ENCODE data around the gene CYP2E1. TPM values are rescaled to one million over a fixed set of nuclear protein-coding genes. Genes with fewer than 3 reads are reported as not detected.

Gene CYP2E1
- total RNA-seq, 1 donor from 2014 or later = 0.36 TPM

GRCh38 chr10:133564816-133565215 is 37.7 kb downstream of the CYP2E1 start:
- H3K36me3 ChIP-seq = no peaks in the 10 kb centered on the region

GRCh38 chr10:133565441-133566294 is 38.5 kb downstream of the CYP2E1 start, which contains the start of gene SYCE1:
SYCE1 (minus strand) TSS chr10:133565583; CDS start chr10:133565529, 54 bp downstream.
- no peak within 1 kb of the TSS for H2AFZ ChIP-seq (replicated peaks)
- H3K4me2 ChIP-seq = no peak within 1 kb of the TSS
- H3K36me3 ChIP-seq = no peaks in the 10 kb centered on the region
- H3K27ac ChIP-seq = no peak within 1 kb of the TSS
- peaks cover 4% of the 10 kb centered on the region for H3K27me3 ChIP-seq
- H3K4me3 Mint-ChIP-seq = no peak within 1 kb of the TSS
- H3K27ac Mint-ChIP-seq = no peak within 1 kb of the TSS
- no peaks in the 10 kb centered on the region for H3K36me3 Mint-ChIP-seq
- no peak within 1 kb of the TSS for H3K4me3 ChIP-seq
- H3K27me3 Mint-ChIP-seq (ENCODE audit: insufficient read depth, low read depth) = peaks cover 3% of the 10 kb centered on the region
- no peaks in the 10 kb centered on the region for H4K20me1 ChIP-seq (ENCODE audit: low read depth)
- no peaks in the 10 kb centered on the region for H3F3A ChIP-seq (ENCODE audit: low read depth)
- no peak for DNase-seq (ENCODE audit: low spot score)
- H3K79me2 ChIP-seq (ENCODE audit: low read depth) = no peaks in the 10 kb centered on the region
- H3K4me1 Mint-ChIP-seq = no peaks in the 10 kb centered on the region
- no peak within 1 kb of the TSS for H3K9ac ChIP-seq
- no peaks in the 10 kb centered on the region for H3K4me1 ChIP-seq
- peaks cover 15% of the 10 kb centered on the region for H3K9me3 Mint-ChIP-seq
- peaks cover 11% of the 10 kb centered on the region for H3K9me3 ChIP-seq (ENCODE audit: low read depth)
- no peak for TF ChIP-seq CTCF (IDR thresholded peaks at IDR 0.05)
- TF ChIP-seq EZH2phosphoT487 (IDR thresholded peaks at IDR 0.05) = no peak
- TF ChIP-seq EZH2 (IDR thresholded peaks at IDR 0.05) = no peak

More at GRCh38 chr10:133564816-133565215, 37.7 kb downstream of the CYP2E1 start:
- H3K4me1 ChIP-seq = no peaks in the 10 kb centered on the region
- H3K36me3 Mint-ChIP-seq = no peaks in the 10 kb centered on the region
- no peaks in the 10 kb centered on the region for H3K79me2 ChIP-seq (ENCODE audit: low read depth)
- H3K4me1 Mint-ChIP-seq = no peaks in the 10 kb centered on the region
- peaks cover 2% of the 10 kb centered on the region for H3K27me3 ChIP-seq
- peaks cover 11% of the 10 kb centered on the region for H3K9me3 ChIP-seq (ENCODE audit: low read depth)
- H3K27ac ChIP-seq = no peak overlapping the region
- no peak overlapping the region for H3K9ac ChIP-seq
- H3K4me3 ChIP-seq = no peak overlapping the region
- H3F3A ChIP-seq (ENCODE audit: low read depth) = no peaks in the 10 kb centered on the region
- no peak overlapping the region for H3K4me3 Mint-ChIP-seq
- no peak for DNase-seq (ENCODE audit: low spot score)
- TF ChIP-seq EZH2phosphoT487 (IDR thresholded peaks at IDR 0.05) = no peak
- TF ChIP-seq CTCF (IDR thresholded peaks at IDR 0.05) = no peak
- TF ChIP-seq EZH2 (IDR thresholded peaks at IDR 0.05) = no peak
- no peak overlapping the region for H3K4me2 ChIP-seq
- peaks cover 15% of the 10 kb centered on the region for H3K9me3 Mint-ChIP-seq
- no peak overlapping the region for H3K27ac Mint-ChIP-seq
- no peaks in the 10 kb centered on the region for H4K20me1 ChIP-seq (ENCODE audit: low read depth)
- H2AFZ ChIP-seq (replicated peaks) = no peak overlapping the region
- peaks cover 3% of the 10 kb centered on the region for H3K27me3 Mint-ChIP-seq (ENCODE audit: insufficient read depth, low read depth)

- Mint-ChIP-seq H3K9me3 (peaks cover 17% of the 10 kb centered on the region), H3K27me3 (ENCODE audit: insufficient read depth, low read depth) (peaks cover 3% of the 10 kb centered on the region), H3K4me3 (no peak overlapping the region), H3K27ac (no peak overlapping the region), H3K4me1 (no peaks in the 10 kb centered on the region), H3K36me3 (no peaks in the 10 kb centered on the region)
- peaks cover 11% of the 10 kb centered on the region for H3K9me3 ChIP-seq (ENCODE audit: low read depth)
- H3K4me3 ChIP-seq = no peak overlapping the region
- no peaks in the 10 kb centered on the region for H3K36me3 ChIP-seq
- no peak overlapping the region for H3K4me2 ChIP-seq
- H4K20me1 ChIP-seq (ENCODE audit: low read depth) = no peaks in the 10 kb centered on the region
- no peak for DNase-seq (ENCODE audit: low spot score)
- no peak overlapping the region for H2AFZ ChIP-seq (replicated peaks)
- no peaks in the 10 kb centered on the region for H3K79me2 ChIP-seq (ENCODE audit: low read depth)
- H3K27me3 ChIP-seq = peaks cover 4% of the 10 kb centered on the region
- TF ChIP-seq CTCF (IDR thresholded peaks at IDR 0.05) (no peak), EZH2 (IDR thresholded peaks at IDR 0.05) (no peak), EZH2phosphoT487 (IDR thresholded peaks at IDR 0.05) (no peak)
- no peak overlapping the region for H3K27ac ChIP-seq
- no peaks in the 10 kb centered on the region for H3K4me1 ChIP-seq
- H3F3A ChIP-seq (ENCODE audit: low read depth) = no peaks in the 10 kb centered on the region
- H3K9ac ChIP-seq = no peak overlapping the region
Measured at GRCh38 chr10:133567119-133567518, 40.0 kb downstream of the CYP2E1 start.
